KMS-11 (cell line): Measurements from ENCODE around the gene ATG10.
A peak's percentile ranks its signal among the peaks of the same experiment; 100 is the strongest.

Experiments used
- H2AFZ ChIP-seq: fragments of 200-600 bp; sonication (generic); 2 replicates; pipeline ENCODE4 v1.6.1; 2016; ENCODE audit warnings: antibody characterized with exemption, mixed run types, low read depth
- H3K27ac ChIP-seq: fragments of 200-600 bp; sonication (generic); 2 replicates; pipeline ENCODE4 v1.6.1; 2016; ENCODE audit warnings: mild to moderate bottlenecking, mixed run types
- H3K27me3 ChIP-seq: fragments of 200-600 bp; sonication (generic); 2 replicates; pipeline ENCODE4 v1.6.1; 2017; ENCODE audit warnings: mild to moderate bottlenecking, low read depth, mixed run types, moderate library complexity; ENCODE audit not compliant: insufficient read depth
- H3K36me3 ChIP-seq: fragments of 200-600 bp; sonication (generic); 2 replicates; pipeline ENCODE4 v1.6.1; 2017; ENCODE audit warnings: mild to moderate bottlenecking, mixed run types; ENCODE audit not compliant: insufficient read depth
- H3K4me1 ChIP-seq: fragments of 200-600 bp; sonication (generic); 2 replicates; pipeline ENCODE4 v1.6.1; 2016; ENCODE audit warnings: mild to moderate bottlenecking, low read depth, mixed run types; ENCODE audit not compliant: poor library complexity, severe bottlenecking
- H3K4me2 ChIP-seq: fragments of 200-600 bp; sonication (generic); 2 replicates; pipeline ENCODE4 v1.7.0; 2016; ENCODE audit warnings: mild to moderate bottlenecking, mixed run types
- H3K4me3 ChIP-seq: fragments of 200-600 bp; sonication (generic); IDR thresholded peaks from 2 replicates; pipeline ENCODE4 v1.6.1; 2017; ENCODE audit warnings: low read depth, low read length, mixed read lengths; ENCODE audit not compliant: insufficient read depth
- H3K79me2 ChIP-seq: fragments of 200-600 bp; sonication (generic); 2 replicates; pipeline ENCODE4 v1.6.1; 2016; ENCODE audit warnings: low read depth, mixed run types; ENCODE audit not compliant: insufficient read depth
- H3K9ac ChIP-seq: fragments of 200-600 bp; sonication (generic); 2 replicates; pipeline ENCODE4 v1.6.1; 2016; ENCODE audit warnings: mild to moderate bottlenecking, mixed run types
- H4K20me1 ChIP-seq: fragments of 200-600 bp; sonication (generic); 2 replicates; pipeline ENCODE4 v1.6.1; 2016; ENCODE audit warnings: mild to moderate bottlenecking, mixed run types; ENCODE audit not compliant: insufficient read depth
- CTCF ChIP-seq: fragments of 200-600 bp; sonication (generic); conservative IDR thresholded peaks from 2 replicates; pipeline ENCODE4 v1.6.1; 2017; ENCODE audit warnings: low read depth, mild to moderate bottlenecking, antibody characterized with exemption, low read length, moderate library complexity, mixed read lengths

ATG10 gene

GRCh38 chr5:82278711-82279370 is 307.0 kb downstream of the ATG10 start:
- Histone ChIP-seq H3K27ac (peak overlapping the region; percentile 65), H3K4me2 (peak overlapping the region; percentile 85), H3K9ac (peak overlapping the region; percentile 92), H2AFZ (peak overlapping the region; percentile 87), H3K4me1 (peaks cover 19% of the 10 kb centered on the region), H3K4me3 (no peak overlapping the region), H3K36me3 (peaks cover 21% of the 10 kb centered on the region; the same call in 1 of the 2 replicates), H4K20me1 (no peaks in the 10 kb centered on the region), H3K27me3 (no peaks in the 10 kb centered on the region), H3K79me2 (peaks cover 20% of the 10 kb centered on the region)
- TF ChIP-seq CTCF = no peak

- H3K9ac ChIP-seq = no peak overlapping the region
- no peak overlapping the region for H2AFZ ChIP-seq
- no peaks in the 10 kb centered on the region for H3K79me2 ChIP-seq
- H3K27me3 ChIP-seq = no peaks in the 10 kb centered on the region
- no peak overlapping the region for H3K4me2 ChIP-seq
- no peak overlapping the region for H3K4me3 ChIP-seq
- H3K4me1 ChIP-seq = peaks cover 5% of the 10 kb centered on the region
- no peaks in the 10 kb centered on the region for H3K36me3 ChIP-seq
- TF ChIP-seq CTCF = no peak
- H3K27ac ChIP-seq = no peak overlapping the region
- H4K20me1 ChIP-seq = no peaks in the 10 kb centered on the region
Observed at GRCh38 chr5:82283893-82284292, 312.1 kb downstream of the ATG10 start.

- no peak overlapping the region for H3K9ac ChIP-seq
Observed at GRCh38 chr5:82285206-82285605, 313.4 kb downstream of the ATG10 start.

GRCh38 chr5:82287625-82288024 is 315.8 kb downstream of the ATG10 start:
- no peak for TF ChIP-seq CTCF
- H3K4me3 ChIP-seq = no peak overlapping the region
- no peak overlapping the region for H3K27ac ChIP-seq
- no peaks in the 10 kb centered on the region for H3K79me2 ChIP-seq
- no peaks in the 10 kb centered on the region for H3K4me1 ChIP-seq
- no peaks in the 10 kb centered on the region for H3K27me3 ChIP-seq
- H3K36me3 ChIP-seq = no peaks in the 10 kb centered on the region
- H2AFZ ChIP-seq = no peak overlapping the region
- H4K20me1 ChIP-seq = no peaks in the 10 kb centered on the region
- H3K9ac ChIP-seq = no peak overlapping the region
- no peak overlapping the region for H3K4me2 ChIP-seq

More at GRCh38 chr5:82285206-82285605, 313.4 kb downstream of the ATG10 start:
- no peak for TF ChIP-seq CTCF
- no peaks in the 10 kb centered on the region for H3K27me3 ChIP-seq
- no peak overlapping the region for H2AFZ ChIP-seq
- no peaks in the 10 kb centered on the region for H3K4me1 ChIP-seq
- no peak overlapping the region for H3K4me3 ChIP-seq
- H3K36me3 ChIP-seq = no peaks in the 10 kb centered on the region
- H4K20me1 ChIP-seq = no peaks in the 10 kb centered on the region
- H3K79me2 ChIP-seq = no peaks in the 10 kb centered on the region
- H3K27ac ChIP-seq = no peak overlapping the region
- H3K4me2 ChIP-seq = no peak overlapping the region
